ENCODE measurements around the gene ZNF182. TPM values are rescaled to one million over a fixed set of nuclear protein-coding genes. Genes with fewer than 3 reads are reported as not detected.

The ZNF182 gene
- total and polyA plus RNA-seq, 4 donors = 0.97 to 3.1 (median 2.2) TPM

DNA sequence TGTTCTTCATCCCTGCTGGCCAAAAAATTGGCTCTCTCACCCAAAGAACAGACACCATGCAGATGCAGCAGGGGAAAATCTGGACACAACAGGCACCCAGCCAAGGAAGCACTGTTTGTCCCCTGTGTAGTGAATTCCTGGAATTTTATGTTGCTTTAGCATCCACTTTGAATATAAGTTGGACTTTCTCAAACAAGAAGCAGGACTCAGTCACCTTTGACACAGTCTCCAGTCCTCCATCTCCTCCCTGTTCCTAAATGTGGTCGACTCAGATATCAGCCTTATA is 11.8 kb downstream of the ZNF182 start:
- Histone ChIP-seq H3K9me3 (ENCODE audit: control insufficient read depth in 4 of 4, low read length in 3 of 4) (peaks cover 0 to 27% (median 3%) of the 10 kb centered on the region in 4 donors), H3K4me1 (ENCODE audit: control insufficient read depth in 4 of 4, insufficient read depth in 4 of 4, low read length in 3 of 4) (no peaks in the 10 kb centered on the region), H3K4me3 (ENCODE audit: low read depth in 1 of 3, low read length in 3 of 3) (peak overlapping the region in 1 of 3 donors; percentile 1), H3K27me3 (ENCODE audit: control insufficient read depth in 4 of 4, insufficient read depth in 4 of 4, low read length in 3 of 4) (peaks cover 0 to 3% (median 0%) of the 10 kb centered on the region in 4 donors), H3K27ac (ENCODE audit: low read depth in 1 of 2, low read length in 2 of 2) (no peak overlapping the region), H3K9ac (ENCODE audit: low read depth in 1 of 2, low read length in 2 of 2) (no peak overlapping the region), H3K36me3 (ENCODE audit: control insufficient read depth in 4 of 4, insufficient read depth in 3 of 4, low read depth in 1 of 4, low read length in 3 of 4) (peaks cover 5 to 29% (median 24%) of the 10 kb centered on the region in 4 donors)
- no peak for TF ChIP-seq RXRA (IDR thresholded peaks at IDR 0.05)
- no peak for TF ChIP-seq NR2F2 (IDR thresholded peaks at IDR 0.05)
- TF ChIP-seq, protein P1, sequence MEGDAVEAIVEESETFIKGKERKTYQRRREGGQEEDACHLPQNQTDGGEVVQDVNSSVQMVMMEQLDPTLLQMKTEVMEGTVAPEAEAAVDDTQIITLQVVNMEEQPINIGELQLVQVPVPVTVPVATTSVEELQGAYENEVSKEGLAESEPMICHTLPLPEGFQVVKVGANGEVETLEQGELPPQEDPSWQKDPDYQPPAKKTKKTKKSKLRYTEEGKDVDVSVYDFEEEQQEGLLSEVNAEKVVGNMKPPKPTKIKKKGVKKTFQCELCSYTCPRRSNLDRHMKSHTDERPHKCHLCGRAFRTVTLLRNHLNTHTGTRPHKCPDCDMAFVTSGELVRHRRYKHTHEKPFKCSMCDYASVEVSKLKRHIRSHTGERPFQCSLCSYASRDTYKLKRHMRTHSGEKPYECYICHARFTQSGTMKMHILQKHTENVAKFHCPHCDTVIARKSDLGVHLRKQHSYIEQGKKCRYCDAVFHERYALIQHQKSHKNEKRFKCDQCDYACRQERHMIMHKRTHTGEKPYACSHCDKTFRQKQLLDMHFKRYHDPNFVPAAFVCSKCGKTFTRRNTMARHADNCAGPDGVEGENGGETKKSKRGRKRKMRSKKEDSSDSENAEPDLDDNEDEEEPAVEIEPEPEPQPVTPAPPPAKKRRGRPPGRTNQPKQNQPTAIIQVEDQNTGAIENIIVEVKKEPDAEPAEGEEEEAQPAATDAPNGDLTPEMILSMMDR (IDR thresholded peaks at IDR 0.05; ENCODE audit: low read depth, low read length, missing input control) = no peak
- TF ChIP-seq, protein P2, sequence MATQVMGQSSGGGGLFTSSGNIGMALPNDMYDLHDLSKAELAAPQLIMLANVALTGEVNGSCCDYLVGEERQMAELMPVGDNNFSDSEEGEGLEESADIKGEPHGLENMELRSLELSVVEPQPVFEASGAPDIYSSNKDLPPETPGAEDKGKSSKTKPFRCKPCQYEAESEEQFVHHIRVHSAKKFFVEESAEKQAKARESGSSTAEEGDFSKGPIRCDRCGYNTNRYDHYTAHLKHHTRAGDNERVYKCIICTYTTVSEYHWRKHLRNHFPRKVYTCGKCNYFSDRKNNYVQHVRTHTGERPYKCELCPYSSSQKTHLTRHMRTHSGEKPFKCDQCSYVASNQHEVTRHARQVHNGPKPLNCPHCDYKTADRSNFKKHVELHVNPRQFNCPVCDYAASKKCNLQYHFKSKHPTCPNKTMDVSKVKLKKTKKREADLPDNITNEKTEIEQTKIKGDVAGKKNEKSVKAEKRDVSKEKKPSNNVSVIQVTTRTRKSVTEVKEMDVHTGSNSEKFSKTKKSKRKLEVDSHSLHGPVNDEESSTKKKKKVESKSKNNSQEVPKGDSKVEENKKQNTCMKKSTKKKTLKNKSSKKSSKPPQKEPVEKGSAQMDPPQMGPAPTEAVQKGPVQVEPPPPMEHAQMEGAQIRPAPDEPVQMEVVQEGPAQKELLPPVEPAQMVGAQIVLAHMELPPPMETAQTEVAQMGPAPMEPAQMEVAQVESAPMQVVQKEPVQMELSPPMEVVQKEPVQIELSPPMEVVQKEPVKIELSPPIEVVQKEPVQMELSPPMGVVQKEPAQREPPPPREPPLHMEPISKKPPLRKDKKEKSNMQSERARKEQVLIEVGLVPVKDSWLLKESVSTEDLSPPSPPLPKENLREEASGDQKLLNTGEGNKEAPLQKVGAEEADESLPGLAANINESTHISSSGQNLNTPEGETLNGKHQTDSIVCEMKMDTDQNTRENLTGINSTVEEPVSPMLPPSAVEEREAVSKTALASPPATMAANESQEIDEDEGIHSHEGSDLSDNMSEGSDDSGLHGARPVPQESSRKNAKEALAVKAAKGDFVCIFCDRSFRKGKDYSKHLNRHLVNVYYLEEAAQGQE (IDR thresholded peaks at IDR 0.05) = no peak
- TF ChIP-seq, protein P3, sequence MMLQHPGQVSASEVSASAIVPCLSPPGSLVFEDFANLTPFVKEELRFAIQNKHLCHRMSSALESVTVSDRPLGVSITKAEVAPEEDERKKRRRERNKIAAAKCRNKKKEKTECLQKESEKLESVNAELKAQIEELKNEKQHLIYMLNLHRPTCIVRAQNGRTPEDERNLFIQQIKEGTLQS (IDR thresholded peaks at IDR 0.05) = no peak
- no peak for TF ChIP-seq SP1 (IDR thresholded peaks at IDR 0.05)
- TF ChIP-seq FOXA2 (IDR thresholded peaks at IDR 0.05) = no peak
- TF ChIP-seq YY1 (IDR thresholded peaks at IDR 0.05) = no peak
- TF ChIP-seq HNF4G (IDR thresholded peaks at IDR 0.05) = no peak
- TF ChIP-seq, protein P4, sequence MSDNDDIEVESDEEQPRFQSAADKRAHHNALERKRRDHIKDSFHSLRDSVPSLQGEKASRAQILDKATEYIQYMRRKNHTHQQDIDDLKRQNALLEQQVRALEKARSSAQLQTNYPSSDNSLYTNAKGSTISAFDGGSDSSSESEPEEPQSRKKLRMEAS (IDR thresholded peaks at IDR 0.05) = no peak
- no peak for TF ChIP-seq FOXA1 (IDR thresholded peaks at IDR 0.05)
- no peak for TF ChIP-seq RAD21 (IDR thresholded peaks at IDR 0.05)
- TF ChIP-seq HNF4A (conservative IDR thresholded peaks at IDR 0.05) = no peak
- no peak for TF ChIP-seq JUND (IDR thresholded peaks at IDR 0.05)
- TF ChIP-seq EGR1 (IDR thresholded peaks at IDR 0.05; ENCODE audit: low read depth in 2 of 2) = no peak
- TF ChIP-seq GABPA (IDR thresholded peaks at IDR 0.05 in 1 of 2, conservative IDR thresholded peaks at IDR 0.05 in 1 of 2) = no peak
- TF ChIP-seq TAF1 (conservative IDR thresholded peaks at IDR 0.05) = no peak
- TF ChIP-seq, protein P5, sequence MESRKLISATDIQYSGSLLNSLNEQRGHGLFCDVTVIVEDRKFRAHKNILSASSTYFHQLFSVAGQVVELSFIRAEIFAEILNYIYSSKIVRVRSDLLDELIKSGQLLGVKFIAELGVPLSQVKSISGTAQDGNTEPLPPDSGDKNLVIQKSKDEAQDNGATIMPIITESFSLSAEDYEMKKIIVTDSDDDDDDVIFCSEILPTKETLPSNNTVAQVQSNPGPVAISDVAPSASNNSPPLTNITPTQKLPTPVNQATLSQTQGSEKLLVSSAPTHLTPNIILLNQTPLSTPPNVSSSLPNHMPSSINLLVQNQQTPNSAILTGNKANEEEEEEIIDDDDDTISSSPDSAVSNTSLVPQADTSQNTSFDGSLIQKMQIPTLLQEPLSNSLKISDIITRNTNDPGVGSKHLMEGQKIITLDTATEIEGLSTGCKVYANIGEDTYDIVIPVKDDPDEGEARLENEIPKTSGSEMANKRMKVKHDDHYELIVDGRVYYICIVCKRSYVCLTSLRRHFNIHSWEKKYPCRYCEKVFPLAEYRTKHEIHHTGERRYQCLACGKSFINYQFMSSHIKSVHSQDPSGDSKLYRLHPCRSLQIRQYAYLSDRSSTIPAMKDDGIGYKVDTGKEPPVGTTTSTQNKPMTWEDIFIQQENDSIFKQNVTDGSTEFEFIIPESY (IDR thresholded peaks at IDR 0.05) = no peak
- no peak for DNase-seq (ENCODE audit: low spot score)
- 80% methylated on average over 1 of the region's 1 CpG for WGBS
